IPS DF 4.7 (cell line): ENCODE data around the gene SEC11C.
"Not testable (repeated sequence)": the region's sequence is repeated elsewhere in the genome, so short reads cannot be mapped to it uniquely, and the experiment has no call there.

ENCODE experiments used
- DNase-seq: peaks from one replicate; pipeline ENCODE4 v3.0.0-alpha.2; 2013; ENCODE audit warnings: low spot score; ENCODE audit errors: extremely low read depth

The SEC11C gene

GRCh38 chr18:59139615-59140301, at the start of gene SEC11C:
TSS of gene SEC11C (plus strand) at chr18:59139884. CDS start at chr18:59139949, 65 bp downstream.
- DNase-seq: peak; percentile 85

GRCh38 chr18:59090966-59091603, 48.6 kb upstream of the SEC11C start:
- DNase-seq: peak; percentile 30

- no peak for DNase-seq
Observed at GRCh38 chr18:59093668-59094067, 46.0 kb upstream of the SEC11C start.

- no peak for DNase-seq
Observed at GRCh38 chr18:59094569-59094968, 45.1 kb upstream of the SEC11C start.

- DNase-seq: peak; percentile 22
Observed at GRCh38 chr18:59096098-59096789, 43.4 kb upstream of the SEC11C start.

DNA sequence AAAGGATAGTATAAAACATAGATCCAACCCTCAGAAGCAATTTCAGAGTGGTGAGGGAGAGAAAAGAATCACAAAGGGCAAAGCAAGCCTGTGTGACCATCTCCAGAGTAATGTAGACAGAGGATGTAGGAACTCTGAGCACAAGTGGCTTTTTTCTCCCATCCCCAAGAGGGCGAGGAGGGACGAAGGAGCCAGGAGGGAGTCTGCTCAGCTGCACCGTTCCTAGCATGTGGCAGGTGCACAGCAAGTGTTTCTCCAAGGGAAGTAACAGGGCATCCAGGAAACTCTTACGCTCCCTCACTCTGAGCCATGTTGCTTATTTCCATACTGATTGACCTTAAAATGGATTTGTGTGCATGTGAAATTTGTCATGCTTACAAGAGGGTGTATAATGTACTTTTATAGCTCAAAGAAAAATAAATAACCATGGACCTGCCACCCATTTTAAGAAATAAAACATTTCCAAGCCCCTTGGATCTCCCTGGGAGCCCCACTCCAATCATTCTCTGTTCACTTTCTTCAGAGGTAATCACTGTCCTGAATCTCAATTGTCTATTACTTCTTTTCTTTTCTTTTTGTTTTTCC, 37.8 kb upstream of the SEC11C start:
- no peak for DNase-seq

DNA sequence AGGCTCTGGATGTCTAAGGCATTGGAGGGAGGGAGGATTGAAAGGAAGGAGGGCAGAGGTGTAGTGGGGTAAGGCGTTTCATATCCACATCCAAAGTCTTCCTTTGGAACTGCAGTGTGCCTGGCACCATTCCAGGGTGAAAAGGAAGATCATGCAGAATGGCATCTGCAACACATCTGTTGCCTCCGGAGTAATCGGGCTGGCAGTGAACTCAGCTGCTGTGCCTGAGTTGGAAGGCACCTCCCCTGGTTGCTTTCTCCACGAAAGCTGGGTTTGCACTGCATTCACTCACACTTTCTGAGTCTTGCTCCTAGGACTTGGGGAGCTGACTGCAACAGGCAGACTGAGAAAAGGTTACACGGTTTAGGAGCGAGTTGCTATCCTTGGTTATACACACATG, 30.3 kb upstream of the SEC11C start:
- no peak for DNase-seq

GRCh38 chr18:59114160-59114559, 25.5 kb upstream of the SEC11C start:
- no peak for DNase-seq

- no peak for DNase-seq
Observed at GRCh38 chr18:59123588-59124369, 15.9 kb upstream of the SEC11C start.

DNA sequence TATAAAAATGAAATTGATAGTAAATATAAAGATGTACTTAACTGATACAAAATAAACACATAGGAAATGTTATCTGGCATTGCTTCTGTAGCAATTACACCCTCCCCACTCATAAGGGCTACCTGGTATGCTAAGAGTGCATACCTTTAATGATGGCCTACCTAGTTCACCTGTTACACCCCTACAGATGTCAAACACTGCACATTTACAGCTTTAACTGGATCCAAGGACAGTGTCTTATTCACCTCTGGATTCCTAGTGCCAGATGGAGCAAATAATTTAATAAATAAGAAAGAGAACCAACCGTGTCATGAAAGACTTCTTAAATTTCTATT, 15.3 kb upstream of the SEC11C start:
- no peak for DNase-seq

- DNase-seq: no peak
Observed at GRCh38 chr18:59127047-59127446, 12.6 kb upstream of the SEC11C start.

DNA sequence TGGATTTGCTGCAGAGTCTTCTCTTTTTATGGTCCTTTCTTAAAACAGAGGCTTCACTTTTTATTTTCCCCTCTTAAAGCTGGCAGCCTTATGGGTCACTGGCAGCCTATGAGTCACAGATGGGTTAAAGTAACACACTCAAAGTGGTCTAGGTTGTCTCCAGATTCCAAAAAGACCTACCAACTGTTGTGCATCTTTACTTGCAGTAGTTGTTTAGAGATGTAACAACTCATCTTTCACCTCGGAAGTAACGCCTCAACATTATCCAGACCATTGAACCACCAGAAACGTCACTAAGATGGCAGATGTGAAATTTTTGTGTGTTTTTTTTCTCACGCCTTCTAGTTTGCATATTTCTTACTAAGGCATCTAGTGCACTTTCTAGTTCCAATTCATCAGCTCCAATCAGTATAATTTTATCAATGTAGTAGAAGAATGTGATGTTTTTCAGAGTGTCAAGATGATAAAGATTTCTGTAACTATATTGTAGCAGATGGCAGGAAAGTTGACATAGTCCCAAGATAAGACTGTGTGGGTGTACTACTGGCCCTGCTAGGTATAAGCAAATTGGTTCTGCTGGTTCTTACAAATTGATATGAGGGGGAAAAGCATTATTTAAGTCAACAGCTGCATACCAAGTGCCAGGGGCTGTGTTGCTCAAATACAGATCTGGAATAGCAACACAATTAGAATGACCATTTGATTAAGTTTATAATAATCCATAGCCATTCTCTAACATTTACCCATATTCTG, 9.6 kb upstream of the SEC11C start:
- no peak for DNase-seq

GRCh38 chr18:59132810-59133465, 6.7 kb upstream of the SEC11C start:
- DNase-seq: no peak

GRCh38 chr18:59139291-59139614, 431 bp upstream of the SEC11C start:
- peak; percentile 30 for DNase-seq

- DNase-seq: no peak
Observed at GRCh38 chr18:59140302-59140885, 710 bp downstream of the SEC11C start.

DNA sequence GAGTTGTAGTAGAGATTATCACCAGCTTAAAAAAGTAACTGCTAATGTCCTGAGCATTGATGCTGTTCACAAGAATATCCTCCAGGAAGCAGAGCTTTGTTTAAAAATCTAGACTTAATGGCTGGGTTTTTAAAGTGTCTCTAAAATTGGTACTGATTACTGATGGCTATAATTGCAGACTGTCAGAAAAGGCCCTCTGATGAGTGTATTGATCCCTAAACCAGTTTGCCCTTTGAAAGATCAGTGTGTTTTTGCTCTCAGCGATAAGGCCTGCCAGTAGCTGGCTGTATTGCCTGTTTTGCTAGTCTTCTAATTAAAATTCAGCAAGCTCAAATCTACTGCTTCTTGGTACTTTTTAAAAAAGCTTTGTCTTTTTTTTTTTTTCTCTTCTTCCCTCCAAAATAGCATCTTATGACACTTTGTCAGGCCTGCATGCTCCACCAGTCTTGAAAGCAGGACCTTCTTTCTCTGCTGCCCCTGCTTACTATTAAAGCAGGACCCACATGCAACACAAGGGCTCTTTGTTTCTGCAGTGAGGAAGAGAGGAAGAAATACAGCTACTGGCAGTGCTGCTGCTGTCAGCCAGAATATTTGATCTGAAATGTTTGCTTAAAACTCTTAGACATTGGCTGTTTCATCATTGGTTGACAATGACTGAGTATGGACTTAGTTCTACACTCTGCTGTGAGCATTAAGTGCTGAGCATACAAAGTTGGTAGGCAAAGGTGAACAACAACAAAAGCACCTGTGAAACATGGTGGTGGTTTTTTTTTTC, 1.8 kb downstream of the SEC11C start:
- no peak for DNase-seq

DNA sequence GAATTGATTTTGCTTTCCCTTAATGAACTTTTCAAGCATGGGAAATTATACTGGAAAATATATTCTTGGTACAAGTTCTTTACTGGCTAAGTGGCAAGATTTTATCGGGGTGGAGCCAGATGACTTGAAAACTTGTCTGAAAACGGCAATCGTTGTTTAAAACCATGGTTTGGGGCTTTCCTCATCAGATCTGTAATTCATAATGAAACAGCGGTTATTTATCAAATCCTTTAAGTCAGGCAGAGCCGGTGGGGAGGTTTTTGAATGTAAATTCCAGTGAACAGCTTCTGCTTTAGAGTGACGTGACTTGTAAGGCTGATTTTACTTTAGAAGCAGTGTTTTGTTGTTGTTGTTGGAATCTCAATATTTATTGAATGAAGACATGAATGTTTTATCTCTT, 2.6 kb downstream of the SEC11C start:
- DNase-seq: no peak

DNA sequence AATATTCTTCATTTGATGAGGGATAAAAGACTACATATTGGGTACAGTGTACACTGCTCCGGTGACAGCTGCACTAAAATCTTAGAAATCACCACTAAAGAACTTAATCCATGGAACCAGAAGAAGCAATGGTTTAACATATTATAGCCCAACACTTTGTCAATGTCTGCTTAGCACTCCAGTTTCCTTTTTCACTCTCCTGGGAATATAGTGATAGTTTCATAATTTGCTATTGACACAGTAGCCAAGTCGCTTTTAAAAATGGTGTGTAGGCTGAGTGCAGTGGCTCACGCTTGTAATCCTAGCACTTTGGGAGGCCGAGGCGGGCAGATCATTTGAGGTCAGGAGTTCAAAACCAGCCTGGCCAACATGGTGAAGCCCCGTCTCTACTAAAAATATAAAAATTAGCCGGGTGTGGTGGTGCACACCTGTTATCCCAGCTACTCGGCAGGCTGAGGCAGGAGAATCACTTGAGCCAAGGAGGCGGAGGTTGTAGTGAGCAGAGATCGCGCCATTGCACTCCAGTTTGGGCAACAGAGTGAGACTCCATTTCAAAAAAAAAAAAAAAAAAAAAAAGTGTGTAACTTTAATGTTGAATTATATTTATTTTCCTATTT, 3.2 kb downstream of the SEC11C start:
- not testable (repeated sequence) for DNase-seq

- no peak for DNase-seq
Observed at GRCh38 chr18:59143441-59143840, 3.8 kb downstream of the SEC11C start.
